OCI-LY1 (cell line): ENCODE results near the gene SIK3.

Experiments
- H2AFZ ChIP-seq: fragments of 200-600 bp; sonication (generic), shearing (Covaris generic); 2 replicates; pipeline ENCODE4 v1.6.0; 2014; ENCODE audit warnings: antibody characterized with exemption, mild to moderate bottlenecking, low read length
- H3F3A ChIP-seq: fragments of 200-600 bp; sonication (generic), shearing (Covaris generic); 2 replicates; pipeline ENCODE4 v1.6.0; 2014; ENCODE audit warnings: mild to moderate bottlenecking, antibody characterized with exemption, low read length, moderate library complexity; ENCODE audit not compliant: insufficient read depth
- H3K27ac ChIP-seq: fragments of 200-600 bp; sonication (generic); 2 replicates; pipeline ENCODE4 v1.5.1; 2014; ENCODE audit warnings: low read length, mixed run types, mild to moderate bottlenecking, low read depth; ENCODE audit not compliant: poor library complexity, severe bottlenecking
- H3K27me3 ChIP-seq: fragments of 200-600 bp; sonication (generic); 2 replicates; pipeline ENCODE4 v1.6.0; 2014; ENCODE audit warnings: antibody characterized with exemption, mild to moderate bottlenecking, low read length, moderate library complexity; ENCODE audit not compliant: insufficient read depth
- H3K36me3 ChIP-seq: fragments of 200-600 bp; sonication (generic); 2 replicates; pipeline ENCODE4 v1.6.1; 2014; ENCODE audit warnings: mild to moderate bottlenecking, antibody characterized with exemption, low read length, moderate library complexity, mixed read lengths; ENCODE audit not compliant: insufficient read depth
- H3K4me1 ChIP-seq: fragments of 200-600 bp; sonication (generic); 2 replicates; pipeline ENCODE4 v1.5.1; 2014; ENCODE audit warnings: mild to moderate bottlenecking, low read length, moderate library complexity; ENCODE audit not compliant: insufficient read depth, severe bottlenecking
- H3K4me2 ChIP-seq: fragments of 200-600 bp; sonication (generic), shearing (Covaris generic); 2 replicates; pipeline ENCODE4 v1.6.1; 2014; ENCODE audit warnings: low read length
- H3K4me3 ChIP-seq: fragments of 200-600 bp; sonication (generic); 2 replicates; pipeline ENCODE4 v1.5.1; 2014; ENCODE audit warnings: low read length, low read depth, mild to moderate bottlenecking, mixed read lengths; ENCODE audit not compliant: poor library complexity, severe bottlenecking
- H3K79me2 ChIP-seq: fragments of 200-600 bp; shearing (Covaris generic); 2 replicates; pipeline ENCODE4 v1.6.1; 2016; ENCODE audit warnings: mixed run types, low read length, mixed read lengths; ENCODE audit not compliant: insufficient read depth
- H3K9ac ChIP-seq: fragments of 200-600 bp; sonication (generic), shearing (Covaris generic); 2 replicates; pipeline ENCODE4 v1.6.1; 2014; ENCODE audit warnings: mild to moderate bottlenecking, low read length, mixed read lengths
- H3K9me2 ChIP-seq: fragments of 200-600 bp; sonication (generic), shearing (Covaris generic); 2 replicates; pipeline ENCODE4 v1.6.1; 2014; ENCODE audit warnings: low read depth, mild to moderate bottlenecking, low read length, mixed read lengths
- H3K9me3 ChIP-seq: fragments of 200-600 bp; shearing (Covaris generic); 2 replicates; pipeline ENCODE4 v1.6.1; 2014; ENCODE audit warnings: low read length, mixed read lengths
- H4K20me1 ChIP-seq: fragments of 200-600 bp; sonication (generic), shearing (Covaris generic); 2 replicates; pipeline ENCODE4 v1.6.0; 2016; ENCODE audit warnings: mild to moderate bottlenecking, low read length; ENCODE audit not compliant: insufficient read depth
- EZH2 ChIP-seq: fragments of 200-600 bp; sonication (generic), shearing (Covaris generic); IDR thresholded peaks from 2 replicates; pipeline ENCODE4 v1.8.0; 2017; ENCODE audit warnings: borderline replicate concordance, mixed run types, mild to moderate bottlenecking, antibody characterized with exemption, low read length, moderate library complexity, mixed read lengths
- TF ChIP-seq, protein P1 (sequence below): fragments of 200-600 bp; sonication (generic), shearing (Covaris generic); IDR thresholded peaks from 2 replicates; pipeline ENCODE4 v1.5.1; 2017; ENCODE audit warnings: mild to moderate bottlenecking, antibody characterized with exemption, low read length, moderate library complexity, mixed read lengths

Gene SIK3

DNA sequence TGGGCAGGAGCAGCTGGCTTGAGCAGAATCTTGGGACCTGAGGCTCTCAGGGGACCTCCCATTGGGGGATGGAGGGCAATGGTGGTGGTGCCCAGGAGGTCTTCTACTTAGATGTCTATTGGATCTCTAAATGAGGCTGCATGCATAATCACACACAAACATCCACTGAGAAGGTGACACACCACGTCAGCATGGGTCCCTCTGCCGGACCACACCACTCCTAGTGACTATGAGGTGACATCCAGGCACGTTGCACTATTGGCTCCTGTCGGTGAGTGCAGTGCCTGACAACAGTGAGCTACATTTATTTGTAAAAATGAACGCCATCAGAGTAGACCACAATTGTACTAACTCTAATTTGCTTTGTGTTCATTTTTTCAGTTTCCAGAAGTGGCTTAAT is 272.8 kb downstream of the SIK3 start:
- Histone ChIP-seq H2AFZ (no peak overlapping the region), H3K9me2 (no peaks in the 10 kb centered on the region), H3K9me3 (no peaks in the 10 kb centered on the region), H3K4me1 (no peaks in the 10 kb centered on the region), H4K20me1 (no peaks in the 10 kb centered on the region), H3K4me3 (no peak overlapping the region), H3F3A (no peaks in the 10 kb centered on the region), H3K27me3 (no peaks in the 10 kb centered on the region), H3K4me2 (no peak overlapping the region), H3K9ac (no peak overlapping the region), H3K79me2 (no peaks in the 10 kb centered on the region), H3K27ac (no peak overlapping the region), H3K36me3 (no peaks in the 10 kb centered on the region)
- TF ChIP-seq EZH2: no peak
- TF ChIP-seq, protein P1, sequence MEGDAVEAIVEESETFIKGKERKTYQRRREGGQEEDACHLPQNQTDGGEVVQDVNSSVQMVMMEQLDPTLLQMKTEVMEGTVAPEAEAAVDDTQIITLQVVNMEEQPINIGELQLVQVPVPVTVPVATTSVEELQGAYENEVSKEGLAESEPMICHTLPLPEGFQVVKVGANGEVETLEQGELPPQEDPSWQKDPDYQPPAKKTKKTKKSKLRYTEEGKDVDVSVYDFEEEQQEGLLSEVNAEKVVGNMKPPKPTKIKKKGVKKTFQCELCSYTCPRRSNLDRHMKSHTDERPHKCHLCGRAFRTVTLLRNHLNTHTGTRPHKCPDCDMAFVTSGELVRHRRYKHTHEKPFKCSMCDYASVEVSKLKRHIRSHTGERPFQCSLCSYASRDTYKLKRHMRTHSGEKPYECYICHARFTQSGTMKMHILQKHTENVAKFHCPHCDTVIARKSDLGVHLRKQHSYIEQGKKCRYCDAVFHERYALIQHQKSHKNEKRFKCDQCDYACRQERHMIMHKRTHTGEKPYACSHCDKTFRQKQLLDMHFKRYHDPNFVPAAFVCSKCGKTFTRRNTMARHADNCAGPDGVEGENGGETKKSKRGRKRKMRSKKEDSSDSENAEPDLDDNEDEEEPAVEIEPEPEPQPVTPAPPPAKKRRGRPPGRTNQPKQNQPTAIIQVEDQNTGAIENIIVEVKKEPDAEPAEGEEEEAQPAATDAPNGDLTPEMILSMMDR: no peak

GRCh38 chr11:116823031-116823843 is 275.0 kb downstream of the SIK3 start, which contains the start of gene APOA4:
TSS of gene APOA4 (minus strand) at chr11:116823304. CDS start at chr11:116823191, 113 bp downstream.
- H3K9ac ChIP-seq: no peak within 1 kb of the TSS
- no peak within 1 kb of the TSS for H3K4me3 ChIP-seq
- TF ChIP-seq EZH2: no peak
- TF ChIP-seq, protein P1: no peak
- H4K20me1 ChIP-seq: no peaks in the 10 kb centered on the region
- no peak within 1 kb of the TSS for H3K27ac ChIP-seq
- H3K9me3 ChIP-seq: no peaks in the 10 kb centered on the region
- no peaks in the 10 kb centered on the region for H3K4me1 ChIP-seq
- no peaks in the 10 kb centered on the region for H3K9me2 ChIP-seq
- no peak within 1 kb of the TSS for H3K4me2 ChIP-seq
- H3K27me3 ChIP-seq: no peaks in the 10 kb centered on the region
- H3K36me3 ChIP-seq: no peaks in the 10 kb centered on the region
- no peaks in the 10 kb centered on the region for H3K79me2 ChIP-seq
- no peak within 1 kb of the TSS for H2AFZ ChIP-seq
- no peaks in the 10 kb centered on the region for H3F3A ChIP-seq

GRCh38 chr11:116822575-116822974 is 275.7 kb downstream of the SIK3 start:
- H3K79me2 ChIP-seq: no peaks in the 10 kb centered on the region
- no peaks in the 10 kb centered on the region for H3K9me2 ChIP-seq
- no peak overlapping the region for H3K4me3 ChIP-seq
- no peaks in the 10 kb centered on the region for H3K36me3 ChIP-seq
- no peaks in the 10 kb centered on the region for H3K27me3 ChIP-seq
- no peaks in the 10 kb centered on the region for H3K9me3 ChIP-seq
- H3K4me2 ChIP-seq: no peak overlapping the region
- no peaks in the 10 kb centered on the region for H4K20me1 ChIP-seq
- H3K9ac ChIP-seq: no peak overlapping the region
- H3K4me1 ChIP-seq: no peaks in the 10 kb centered on the region
- no peak overlapping the region for H3K27ac ChIP-seq
- no peaks in the 10 kb centered on the region for H3F3A ChIP-seq
- H2AFZ ChIP-seq: no peak overlapping the region
- TF ChIP-seq, protein P1: no peak
- TF ChIP-seq EZH2: no peak
